NCI-H2107 treated with DMSO at 0.1 percent for 48 hours (cell line): ENCODE data around the gene STAC.
"Not testable (repeated sequence)": the region's sequence is repeated elsewhere in the genome, so short reads cannot be mapped to it uniquely, and the experiment has no call there.

Experiments used
- DNase-seq: peaks from one replicate; lab custom pipeline; 2025; ENCODE audit not compliant: unreplicated experiment; lab: John Stamatoyannopoulos, UW

The STAC gene

GRCh38 chr3:36411587-36411986, 31.3 kb downstream of the STAC start:
- no peak for DNase-seq

GRCh38 chr3:36416599-36416998, 36.3 kb downstream of the STAC start:
- DNase-seq: no peak

- no peak for DNase-seq
Observed at GRCh38 chr3:36417237-36417636, 36.9 kb downstream of the STAC start.

GRCh38 chr3:36418296-36418695, 38.0 kb downstream of the STAC start:
- DNase-seq: no peak

- DNase-seq: no peak
Observed at GRCh38 chr3:36428445-36428844, 48.1 kb downstream of the STAC start.

- DNase-seq: no peak
Observed at GRCh38 chr3:36429986-36430485, 49.7 kb downstream of the STAC start.

- no peak for DNase-seq
Observed at GRCh38 chr3:36433511-36433910, 53.2 kb downstream of the STAC start.

- no peak for DNase-seq
Observed at GRCh38 chr3:36434687-36435426, 54.6 kb downstream of the STAC start.

- no peak for DNase-seq
Observed at GRCh38 chr3:36443028-36443686, 62.9 kb downstream of the STAC start.

- no peak for DNase-seq
Observed at GRCh38 chr3:36444909-36445308, 64.6 kb downstream of the STAC start.

GRCh38 chr3:36446276-36446675, 66.0 kb downstream of the STAC start:
- DNase-seq: no peak

- no peak for DNase-seq
Observed at GRCh38 chr3:36447061-36447460, 66.8 kb downstream of the STAC start.

GRCh38 chr3:36451816-36452215, 71.5 kb downstream of the STAC start:
- no peak for DNase-seq

GRCh38 chr3:36453213-36453612, 72.9 kb downstream of the STAC start:
- not testable (repeated sequence) for DNase-seq

- not testable (repeated sequence) for DNase-seq
Observed at GRCh38 chr3:36453896-36454295, 73.6 kb downstream of the STAC start.

- DNase-seq: no peak
Observed at GRCh38 chr3:36455406-36455805, 75.1 kb downstream of the STAC start.

GRCh38 chr3:36456784-36457183, 76.5 kb downstream of the STAC start:
- DNase-seq: no peak

GRCh38 chr3:36457667-36458066, 77.4 kb downstream of the STAC start:
- DNase-seq: no peak

GRCh38 chr3:36459177-36459576, 78.9 kb downstream of the STAC start:
- DNase-seq: no peak

GRCh38 chr3:36461597-36461996, 81.3 kb downstream of the STAC start:
- no peak for DNase-seq

GRCh38 chr3:36472045-36472444, 91.7 kb downstream of the STAC start:
- DNase-seq: not testable (repeated sequence)

- no peak for DNase-seq
Observed at GRCh38 chr3:36475558-36475957, 95.3 kb downstream of the STAC start.
